ENCODE results near the gene D2HGDH. TPM values are rescaled to one million over a fixed set of nuclear protein-coding genes. Genes with fewer than 3 reads are reported as not detected.

Gene D2HGDH
- total and polyA plus RNA-seq, 2 of the 13 experiments (the other 11 are each of a cell fraction or from before 2014, with no cell fraction given), result 19.2 to 20.3 TPM

DNA sequence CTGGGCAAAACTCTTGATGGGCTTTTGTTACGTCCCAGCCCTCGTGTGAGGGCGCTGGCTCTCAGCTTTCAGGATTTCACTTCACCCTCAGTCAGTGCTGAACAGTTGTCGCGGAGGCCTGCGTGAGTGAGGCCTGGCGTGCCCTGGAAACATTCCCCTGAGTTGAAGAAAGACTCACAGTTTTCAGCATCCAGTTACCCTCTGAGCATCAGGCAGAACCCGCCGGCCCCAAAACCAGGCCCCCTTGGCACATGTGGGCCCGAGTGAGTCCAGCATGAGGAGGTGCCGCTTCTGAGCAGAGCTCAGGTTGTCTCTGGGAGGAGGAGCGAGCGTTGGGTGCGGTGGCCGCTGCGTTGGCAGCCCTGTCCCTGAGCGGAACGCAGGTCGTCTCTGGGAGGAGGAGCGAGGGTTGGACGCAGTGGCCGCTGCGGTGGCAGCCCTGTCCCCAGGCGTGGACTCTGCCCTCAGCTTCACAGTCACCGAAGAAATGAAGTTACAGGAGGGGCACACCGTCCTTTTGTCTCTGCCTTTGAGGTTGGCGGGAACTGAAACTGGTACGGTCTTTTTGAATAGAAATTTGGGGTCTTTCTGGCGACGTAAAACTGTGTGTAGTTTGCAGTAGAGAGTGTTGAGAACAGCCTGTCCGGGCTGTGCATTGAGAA, 74.4 kb downstream of the D2HGDH start, which contains the start of gene NEU4 (continued):
- TF ChIP-seq SPEN (CRISPR knock-in tag; IDR thresholded peaks at IDR 0.05; ENCODE audit: low read depth), result peak; percentile 93
- no peak for TF ChIP-seq JUNB (CRISPR knock-in tag; IDR thresholded peaks at IDR 0.05; ENCODE audit: borderline replicate concordance)
- no peak for TF ChIP-seq ZFP36 (IDR thresholded peaks at IDR 0.05; ENCODE audit: borderline replicate concordance, low read depth, low read length, partially characterized antibody)
- TF ChIP-seq, protein P1, sequence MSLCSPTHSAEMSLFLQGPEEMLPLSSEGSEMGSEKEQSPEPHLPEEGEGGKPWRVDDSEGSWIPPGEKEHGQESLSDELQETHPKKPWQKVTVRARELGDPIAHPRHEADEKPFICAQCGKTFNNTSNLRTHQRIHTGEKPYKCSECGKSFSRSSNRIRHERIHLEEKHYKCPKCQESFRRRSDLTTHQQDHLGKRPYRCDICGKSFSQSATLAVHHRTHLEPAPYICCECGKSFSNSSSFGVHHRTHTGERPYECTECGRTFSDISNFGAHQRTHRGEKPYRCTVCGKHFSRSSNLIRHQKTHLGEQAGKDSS (CRISPR knock-in tag; IDR thresholded peaks at IDR 0.05; ENCODE audit: borderline replicate concordance, low read depth), result peak; percentile 93; the same call in 1 of the 2 replicates
- TF ChIP-seq, protein P2, sequence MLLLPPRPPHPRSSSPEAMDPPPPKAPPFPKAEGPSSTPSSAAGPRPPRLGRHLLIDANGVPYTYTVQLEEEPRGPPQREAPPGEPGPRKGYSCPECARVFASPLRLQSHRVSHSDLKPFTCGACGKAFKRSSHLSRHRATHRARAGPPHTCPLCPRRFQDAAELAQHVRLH (CRISPR knock-in tag; IDR thresholded peaks at IDR 0.05; ENCODE audit: borderline replicate concordance, low read depth), result peak; percentile 88; the same call in 1 of the 2 replicates
- TF ChIP-seq KMT2B (CRISPR knock-in tag; IDR thresholded peaks at IDR 0.05), result peak; percentile 59
- peak; percentile 99 for TF ChIP-seq YEATS4 (CRISPR knock-in tag; IDR thresholded peaks at IDR 0.05; ENCODE audit: borderline replicate concordance)
- peak; percentile 91; the same call in 1 of the 2 replicates for TF ChIP-seq REPIN1 (CRISPR knock-in tag; IDR thresholded peaks at IDR 0.05; ENCODE audit: borderline replicate concordance, low read depth)
- TF ChIP-seq HOXA5 (CRISPR knock-in tag; IDR thresholded peaks at IDR 0.05), result peak; percentile 98
- TF ChIP-seq TCF7 (IDR thresholded peaks at IDR 0.05; ENCODE audit: low read depth), result no peak
- TF ChIP-seq CAMTA2 (CRISPR knock-in tag; IDR thresholded peaks at IDR 0.05; ENCODE audit: borderline replicate concordance), result peak; percentile 26; the same call in 1 of the 2 replicates
- TF ChIP-seq ZKSCAN8 (CRISPR knock-in tag; IDR thresholded peaks at IDR 0.05; ENCODE audit: borderline replicate concordance), result peak; percentile 78; the same call in 1 of the 2 replicates
- TF ChIP-seq, protein P3, sequence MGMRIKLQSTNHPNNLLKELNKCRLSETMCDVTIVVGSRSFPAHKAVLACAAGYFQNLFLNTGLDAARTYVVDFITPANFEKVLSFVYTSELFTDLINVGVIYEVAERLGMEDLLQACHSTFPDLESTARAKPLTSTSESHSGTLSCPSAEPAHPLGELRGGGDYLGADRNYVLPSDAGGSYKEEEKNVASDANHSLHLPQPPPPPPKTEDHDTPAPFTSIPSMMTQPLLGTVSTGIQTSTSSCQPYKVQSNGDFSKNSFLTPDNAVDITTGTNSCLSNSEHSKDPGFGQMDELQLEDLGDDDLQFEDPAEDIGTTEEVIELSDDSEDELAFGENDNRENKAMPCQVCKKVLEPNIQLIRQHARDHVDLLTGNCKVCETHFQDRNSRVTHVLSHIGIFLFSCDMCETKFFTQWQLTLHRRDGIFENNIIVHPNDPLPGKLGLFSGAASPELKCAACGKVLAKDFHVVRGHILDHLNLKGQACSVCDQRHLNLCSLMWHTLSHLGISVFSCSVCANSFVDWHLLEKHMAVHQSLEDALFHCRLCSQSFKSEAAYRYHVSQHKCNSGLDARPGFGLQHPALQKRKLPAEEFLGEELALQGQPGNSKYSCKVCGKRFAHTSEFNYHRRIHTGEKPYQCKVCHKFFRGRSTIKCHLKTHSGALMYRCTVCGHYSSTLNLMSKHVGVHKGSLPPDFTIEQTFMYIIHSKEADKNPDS (CRISPR knock-in tag; IDR thresholded peaks at IDR 0.05), result peak; percentile 90; the same call in 1 of the 2 replicates
- TF ChIP-seq PAX8 (CRISPR knock-in tag; IDR thresholded peaks at IDR 0.05; ENCODE audit: borderline replicate concordance), result 0 out of 2 replicates have a peak, but pooled peaks have one; percentile 61
- peak; percentile 23; the same call in 1 of the 2 replicates for TF ChIP-seq FOXK1 (CRISPR knock-in tag; IDR thresholded peaks at IDR 0.05; ENCODE audit: borderline replicate concordance, low read depth)
- peak; percentile 88; the same call in 1 of the 2 replicates for TF ChIP-seq KLF6 (CRISPR knock-in tag; IDR thresholded peaks at IDR 0.05)
- TF ChIP-seq IRF2 (CRISPR knock-in tag; IDR thresholded peaks at IDR 0.05), result peak; percentile 85; the same call in 1 of the 2 replicates
- TF ChIP-seq, protein P4, sequence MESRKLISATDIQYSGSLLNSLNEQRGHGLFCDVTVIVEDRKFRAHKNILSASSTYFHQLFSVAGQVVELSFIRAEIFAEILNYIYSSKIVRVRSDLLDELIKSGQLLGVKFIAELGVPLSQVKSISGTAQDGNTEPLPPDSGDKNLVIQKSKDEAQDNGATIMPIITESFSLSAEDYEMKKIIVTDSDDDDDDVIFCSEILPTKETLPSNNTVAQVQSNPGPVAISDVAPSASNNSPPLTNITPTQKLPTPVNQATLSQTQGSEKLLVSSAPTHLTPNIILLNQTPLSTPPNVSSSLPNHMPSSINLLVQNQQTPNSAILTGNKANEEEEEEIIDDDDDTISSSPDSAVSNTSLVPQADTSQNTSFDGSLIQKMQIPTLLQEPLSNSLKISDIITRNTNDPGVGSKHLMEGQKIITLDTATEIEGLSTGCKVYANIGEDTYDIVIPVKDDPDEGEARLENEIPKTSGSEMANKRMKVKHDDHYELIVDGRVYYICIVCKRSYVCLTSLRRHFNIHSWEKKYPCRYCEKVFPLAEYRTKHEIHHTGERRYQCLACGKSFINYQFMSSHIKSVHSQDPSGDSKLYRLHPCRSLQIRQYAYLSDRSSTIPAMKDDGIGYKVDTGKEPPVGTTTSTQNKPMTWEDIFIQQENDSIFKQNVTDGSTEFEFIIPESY (CRISPR knock-in tag; IDR thresholded peaks at IDR 0.05), result peak; percentile 39; the same call in 1 of the 2 replicates
- TF ChIP-seq ZFP37 (CRISPR knock-in tag; IDR thresholded peaks at IDR 0.05; ENCODE audit: borderline replicate concordance), result peak; percentile 95
- TF ChIP-seq ZKSCAN1 (IDR thresholded peaks at IDR 0.05; ENCODE audit: low read length), result no peak
- 0 out of 2 replicates have a peak, but pooled peaks have one; percentile 39 for TF ChIP-seq ZNF570 (CRISPR knock-in tag; IDR thresholded peaks at IDR 0.05; ENCODE audit: borderline replicate concordance)

Measured in HepG2 (cell line).